Stimulated activated CD8-positive, alpha-beta memory T cell treated with anti-CD3 and anti-CD28 coated beads, Interleukin-7, amount 100 ng/mL, for 1 hour (primary cell): ENCODE measurements around the gene RCC2.
A peak's percentile ranks its signal among the peaks of the same experiment; 100 is the strongest.
"Not testable (repeated sequence)": the region's sequence is repeated elsewhere in the genome, so short reads cannot be mapped to it uniquely, and the experiment has no call there.

ENCODE experiments used
- DNase-seq, 2 donors: peaks; one replicate each; pipeline ENCODE4 v3.0.0-alpha.2; 2020; ENCODE audit warnings: low read depth in 2 of 2

The RCC2 gene

DNA sequence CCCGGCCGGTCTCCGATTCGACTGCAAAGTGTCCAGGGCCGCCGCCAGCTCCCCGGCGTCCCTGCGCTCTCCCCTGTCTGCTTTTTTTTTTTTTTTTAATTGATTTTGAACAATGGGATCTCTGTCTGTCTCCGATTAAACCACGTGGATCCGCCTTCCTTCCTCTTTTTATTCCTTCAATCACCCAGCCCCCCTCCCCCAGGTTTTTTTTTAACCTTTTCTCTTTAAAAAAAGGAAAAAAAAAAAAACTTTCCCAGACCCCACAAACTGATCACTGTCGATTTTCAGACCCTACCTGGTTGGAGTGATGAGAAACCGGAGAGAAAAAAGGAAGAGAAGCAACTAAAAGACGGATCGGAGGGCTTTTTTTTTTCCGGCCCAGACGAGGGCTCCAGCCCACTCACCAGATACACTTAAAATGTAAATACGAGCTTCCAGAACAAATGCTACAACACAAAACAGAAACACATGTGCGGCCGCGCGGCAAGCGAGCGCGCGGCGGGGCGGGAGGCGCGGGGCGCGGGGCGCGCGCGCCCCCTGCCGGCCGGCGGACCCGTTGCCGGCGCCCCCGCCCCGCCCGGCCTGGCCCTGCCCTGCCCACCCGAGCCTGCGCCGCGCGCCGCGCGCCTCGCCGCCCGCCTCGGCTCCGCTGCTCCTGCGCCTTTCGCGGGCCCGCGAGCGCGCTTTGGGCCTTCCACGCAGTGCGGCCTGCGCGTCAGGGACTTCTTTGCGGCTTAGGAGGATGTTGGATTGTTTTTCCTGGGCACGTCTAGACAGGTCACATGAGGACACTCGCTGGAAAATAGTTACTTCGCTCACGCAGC, at the start of gene RCC2:
Gene RCC2 (minus strand): TSS at position 428 of the 824 bp plus-strand sequence. CDS start 1,163 bp downstream, outside the sequence.
- DNase-seq = peak; percentile 37 to 47

DNA sequence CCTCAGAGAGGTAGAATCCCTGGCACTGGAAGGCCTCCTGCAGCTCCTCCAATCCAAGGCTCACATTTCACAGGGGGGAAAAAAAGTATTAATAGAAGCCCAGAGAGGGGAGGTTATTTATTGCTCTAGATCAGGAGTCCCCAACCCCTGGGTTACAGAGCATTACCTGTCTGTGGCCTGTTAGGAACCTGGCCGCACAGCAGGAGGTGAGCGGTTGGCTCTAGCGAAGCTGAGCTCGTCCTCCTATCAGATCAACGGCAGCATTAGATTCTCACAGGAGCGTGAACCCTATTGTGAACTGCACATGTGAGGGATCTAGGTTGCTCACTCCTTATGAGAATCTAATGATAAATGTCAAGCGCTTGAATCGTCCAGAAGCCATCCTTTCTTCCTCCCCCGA, 46.8 kb upstream of the RCC2 start:
- no peak for DNase-seq

DNA sequence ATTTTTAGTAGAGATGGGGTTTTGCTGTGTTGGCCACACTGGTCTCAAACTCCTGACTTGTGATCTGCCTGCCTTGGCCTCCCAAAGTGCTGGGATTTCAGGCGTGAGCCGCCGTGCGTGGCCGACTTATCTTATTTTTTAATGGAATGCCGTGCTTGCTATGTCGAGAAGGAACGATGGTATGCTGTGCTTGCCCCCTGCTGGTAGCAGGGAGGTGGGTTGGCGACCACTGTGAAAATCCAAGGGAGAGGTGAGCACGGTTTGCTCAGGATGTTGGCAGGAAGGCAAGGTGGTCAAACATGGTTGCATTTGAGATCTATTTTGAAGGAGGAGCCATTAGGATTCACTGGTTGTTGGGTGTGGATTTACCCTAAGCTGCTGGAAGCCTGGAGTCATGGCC, 45.8 kb upstream of the RCC2 start:
- DNase-seq = no peak

DNA sequence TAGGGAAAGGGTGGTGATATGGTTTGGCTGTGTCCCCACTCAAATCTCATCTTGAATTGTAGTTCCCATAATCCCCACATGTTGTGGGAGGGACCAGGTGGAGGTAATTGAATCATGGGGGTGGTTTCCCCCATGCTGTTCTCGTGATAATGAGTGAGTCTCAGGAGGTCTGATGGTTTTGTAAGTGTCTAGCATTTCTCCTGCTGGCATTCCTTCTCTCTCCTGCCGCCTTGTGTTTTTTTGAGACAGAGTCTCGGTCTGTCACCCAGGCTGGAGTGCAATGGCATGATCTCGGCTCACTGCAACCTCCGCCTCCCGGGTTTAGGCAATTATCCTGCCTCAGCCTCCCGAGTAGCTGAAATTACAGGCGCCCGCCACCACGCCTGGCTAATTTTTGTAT, 42.5 kb upstream of the RCC2 start:
- not testable (repeated sequence) for DNase-seq

DNA sequence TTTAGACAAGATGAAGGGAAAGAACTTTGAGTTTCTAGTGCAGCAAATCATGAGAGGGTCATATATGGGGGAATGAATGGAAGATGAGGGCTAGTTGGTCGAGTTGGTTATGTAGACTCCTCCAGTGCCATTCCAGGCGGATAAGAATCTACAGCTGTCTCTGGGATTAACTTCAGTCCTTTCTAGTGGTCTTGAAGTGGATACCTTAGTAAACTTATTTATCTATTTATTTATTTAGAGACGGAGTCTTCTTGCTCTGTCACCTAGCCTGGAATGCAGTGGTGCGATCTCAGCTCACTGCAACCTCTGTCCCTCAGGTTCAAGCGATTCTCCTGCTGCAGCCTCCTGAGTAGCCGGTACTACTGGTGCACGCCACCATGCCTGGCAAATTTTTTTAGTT, 41.4 kb upstream of the RCC2 start:
- DNase-seq = no peak

DNA sequence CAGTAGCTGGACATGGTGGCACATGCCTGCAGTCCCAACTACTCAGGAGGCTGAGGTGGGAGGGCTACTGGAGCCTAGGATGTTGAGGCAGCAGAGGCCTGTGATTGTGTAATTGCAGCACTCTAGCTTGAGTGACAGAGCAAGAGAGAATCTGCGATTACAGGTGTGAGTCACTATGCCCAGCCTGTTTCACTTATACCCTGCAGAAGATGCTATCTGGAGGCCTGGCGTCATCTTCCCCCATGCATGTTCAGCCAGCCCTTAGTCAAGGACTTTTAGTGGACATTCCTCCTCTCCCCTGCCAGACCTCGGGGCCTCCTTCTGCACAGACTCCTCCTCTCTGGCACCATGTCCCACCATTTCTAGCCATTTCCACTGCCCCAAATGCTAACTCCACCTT, 36.3 kb upstream of the RCC2 start:
- no peak for DNase-seq

DNA sequence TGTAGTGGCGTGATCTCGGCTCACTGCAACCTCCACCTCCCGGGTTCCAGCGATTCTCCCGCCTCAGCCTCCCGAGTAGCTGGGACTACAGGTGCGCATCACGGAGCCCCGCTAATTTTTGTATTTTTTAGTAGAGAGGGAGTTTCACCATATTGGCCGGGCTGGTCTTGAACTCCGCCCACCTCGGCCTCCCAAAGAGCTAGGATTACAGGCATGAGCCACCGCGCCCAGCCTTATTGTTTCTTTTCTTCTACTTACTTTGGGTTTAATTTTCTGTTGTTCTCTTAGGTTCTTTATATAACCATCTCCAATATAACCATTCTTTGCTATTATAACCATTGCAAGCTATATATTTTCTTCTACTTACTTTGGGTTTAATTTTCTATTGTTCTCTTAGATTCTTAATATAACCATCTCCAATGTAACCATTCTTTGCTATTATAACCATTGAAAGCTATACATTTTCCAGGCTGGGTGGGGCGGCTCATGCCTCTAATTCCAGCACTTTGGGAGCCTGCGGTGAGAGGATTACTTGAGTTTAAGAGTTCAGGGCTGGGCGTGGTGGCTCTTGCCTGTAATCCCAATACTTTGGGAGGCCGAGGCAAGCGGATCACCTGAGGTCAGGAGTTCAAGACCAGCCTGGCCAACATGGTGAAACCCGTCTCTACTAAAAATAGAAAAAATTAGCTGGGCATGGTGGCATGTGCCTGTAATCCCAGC, 35.5 kb upstream of the RCC2 start:
- not testable (repeated sequence) for DNase-seq

DNA sequence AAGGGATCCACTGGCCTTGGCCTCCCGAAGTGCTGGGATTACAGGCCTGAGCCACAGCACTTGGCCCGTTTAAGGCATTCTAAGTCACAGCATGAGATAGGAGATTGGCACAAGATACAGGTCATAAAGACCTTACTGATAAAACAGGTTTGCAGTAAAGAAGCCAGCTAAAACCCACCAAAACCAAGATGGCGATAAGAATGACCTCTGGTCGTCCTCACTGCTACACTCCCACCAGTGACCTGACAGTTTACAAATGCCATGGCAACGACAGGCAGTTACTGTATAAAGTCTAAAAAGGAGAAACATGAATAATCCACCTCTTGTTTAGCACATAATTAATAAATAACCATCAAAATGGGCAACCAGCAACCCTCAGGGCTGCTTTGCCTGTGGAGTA, 33.3 kb upstream of the RCC2 start:
- no peak for DNase-seq

DNA sequence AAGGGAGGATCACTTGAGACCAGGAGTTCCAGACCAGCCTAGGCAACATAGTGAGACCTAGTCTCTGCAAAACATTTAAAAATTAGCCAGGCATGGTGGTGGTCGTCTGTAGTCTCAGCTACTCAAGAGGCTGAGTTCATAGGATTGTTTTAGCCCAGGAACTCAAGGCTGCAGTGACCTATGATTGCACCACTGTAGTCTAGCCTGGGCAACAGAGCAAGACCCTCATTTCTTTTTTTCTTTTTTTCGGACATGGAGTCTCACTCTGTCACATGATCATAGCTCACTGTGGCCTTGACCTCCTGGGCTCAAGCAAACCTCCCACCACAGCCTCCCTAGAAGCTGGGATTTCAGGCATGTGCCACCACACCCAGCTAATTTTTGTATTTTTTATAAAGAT, 31.9 kb upstream of the RCC2 start:
- no peak for DNase-seq

DNA sequence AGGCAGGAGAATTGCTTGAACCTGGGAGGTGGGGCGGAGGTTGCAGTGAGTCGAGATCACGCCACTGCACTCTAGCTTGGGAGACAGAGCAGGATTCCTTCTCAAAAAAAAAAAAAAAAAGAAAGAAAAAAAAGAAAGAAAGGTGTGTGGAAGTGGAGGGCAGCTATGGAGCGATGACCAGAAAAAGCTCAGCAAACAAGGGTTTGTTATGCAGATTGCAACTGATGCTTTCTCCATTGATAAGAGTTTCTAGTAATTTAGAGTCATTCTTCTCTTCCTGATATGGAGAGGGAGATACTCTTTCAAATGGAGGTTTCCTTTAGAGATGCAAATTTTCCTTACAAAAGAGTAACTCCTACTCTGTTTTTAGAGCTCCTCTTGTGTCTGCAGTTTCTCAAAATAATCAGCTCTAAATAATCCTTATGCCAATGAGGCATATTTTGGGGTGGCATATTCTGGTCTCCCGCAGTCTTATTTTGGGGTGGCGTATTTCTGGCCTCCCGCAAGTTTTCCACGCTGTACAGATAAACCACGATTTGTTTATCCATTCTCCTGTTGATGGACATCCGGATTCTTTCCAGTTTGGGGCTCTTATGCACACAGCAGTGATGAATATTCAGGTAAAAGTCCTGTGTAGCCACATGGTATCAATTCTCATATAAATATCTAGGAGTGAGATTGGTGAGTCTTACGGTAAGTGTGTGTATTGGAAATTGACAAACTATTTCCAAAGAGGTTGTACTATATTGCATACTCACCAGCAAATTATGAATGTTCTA, 30.7 kb upstream of the RCC2 start:
- no peak for DNase-seq

DNA sequence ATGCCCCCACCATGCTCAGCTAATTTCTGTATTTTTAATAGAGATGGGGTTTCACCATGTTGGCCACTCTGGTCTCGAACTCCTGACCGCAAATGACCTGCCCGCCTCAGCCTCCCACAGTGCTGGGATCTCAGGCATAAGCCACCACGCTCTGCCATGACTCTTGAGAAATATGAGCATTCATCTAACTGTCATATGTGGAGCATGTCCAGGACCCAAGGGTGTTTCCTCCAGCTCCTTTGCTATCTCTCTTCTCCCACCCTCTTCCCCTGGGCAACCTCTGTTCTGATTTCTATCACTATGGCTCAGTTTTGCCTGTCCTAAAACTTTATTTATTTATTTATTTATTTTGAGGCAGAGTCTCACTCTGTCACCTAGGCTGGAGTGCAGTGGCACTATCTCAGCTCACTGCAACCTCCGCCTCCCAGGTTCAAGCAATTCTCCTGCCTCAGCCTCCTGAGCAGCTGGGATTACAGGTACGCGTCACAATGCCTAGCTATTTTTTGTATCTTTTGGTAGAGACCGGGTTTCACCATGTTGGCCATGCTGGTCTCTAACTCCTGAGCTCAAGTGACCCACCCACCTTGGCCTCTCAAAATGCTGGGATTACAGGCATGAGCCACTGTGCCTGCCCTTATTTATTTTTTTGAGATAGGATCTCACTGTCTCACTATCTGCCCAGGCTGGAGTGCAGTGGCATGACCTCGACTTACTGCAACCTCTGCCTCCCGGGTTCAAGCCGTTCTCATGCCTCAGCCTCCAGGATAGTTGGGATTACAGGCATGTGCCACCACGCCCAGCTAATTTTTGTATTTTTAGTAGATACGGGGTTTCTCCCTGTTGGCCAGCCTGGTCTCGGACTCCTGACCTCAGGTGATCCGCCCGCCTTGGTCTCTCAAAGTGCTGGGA, 29.1 kb upstream of the RCC2 start:
- DNase-seq = not testable (repeated sequence)

DNA sequence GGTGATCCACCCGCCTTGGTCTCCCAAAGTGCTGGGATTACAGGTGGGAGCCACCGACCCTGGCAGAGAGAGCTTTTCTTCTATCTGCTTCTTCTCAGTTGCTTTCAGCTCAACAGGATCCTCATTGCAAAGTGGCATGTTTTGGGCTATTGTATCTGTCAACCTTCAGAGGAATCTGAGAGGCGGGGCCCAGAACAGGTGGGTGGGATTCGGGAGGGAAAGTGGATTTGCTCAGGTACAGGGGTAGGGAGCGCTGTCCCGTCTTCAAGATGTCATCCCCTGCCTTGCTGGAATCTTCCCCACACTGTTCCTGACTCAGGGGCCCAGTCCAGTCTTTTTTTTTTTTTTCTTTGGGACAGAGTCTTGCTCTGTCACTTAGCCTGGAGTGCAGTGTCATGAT, 26.9 kb upstream of the RCC2 start:
- no peak for DNase-seq

DNA sequence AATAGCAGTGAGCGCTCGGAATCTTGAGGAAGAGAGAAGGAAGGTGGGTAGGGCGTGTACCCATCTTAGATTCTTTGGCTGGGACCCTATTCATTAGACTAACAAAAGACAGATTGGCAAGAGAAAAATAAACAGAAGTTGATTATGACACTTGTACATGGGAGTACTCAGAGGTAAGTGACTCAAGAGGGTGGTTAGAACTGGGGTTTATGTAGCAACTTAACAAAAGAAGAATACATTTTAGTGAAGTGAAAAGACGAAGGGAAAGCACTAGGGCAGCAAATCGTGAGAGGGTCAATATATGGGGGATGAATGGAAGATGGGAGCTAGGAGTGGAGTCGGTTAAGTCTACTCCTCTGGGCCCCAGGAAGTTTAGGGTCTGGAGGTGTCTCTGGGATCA, 25.8 kb upstream of the RCC2 start:
- DNase-seq = no peak

DNA sequence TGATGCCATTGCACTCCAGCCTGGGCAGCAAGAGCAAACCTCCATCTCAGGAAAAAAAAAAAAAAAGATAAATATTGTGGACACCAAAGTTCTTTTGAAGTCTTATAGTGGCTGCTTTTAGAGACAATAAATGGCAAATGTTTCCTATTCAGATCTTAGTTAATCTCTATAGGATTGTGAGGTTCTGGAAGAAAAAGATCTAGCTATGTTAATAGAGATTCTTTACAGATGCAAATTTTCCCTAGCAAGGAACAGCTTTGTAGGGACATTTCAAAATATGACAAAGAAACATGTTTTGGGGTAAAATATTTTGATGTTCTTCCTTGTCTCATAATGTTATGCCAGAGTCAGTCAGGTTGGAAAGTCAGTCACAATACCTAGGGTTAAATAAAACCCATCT, 24.5 kb upstream of the RCC2 start:
- DNase-seq = no peak

DNA sequence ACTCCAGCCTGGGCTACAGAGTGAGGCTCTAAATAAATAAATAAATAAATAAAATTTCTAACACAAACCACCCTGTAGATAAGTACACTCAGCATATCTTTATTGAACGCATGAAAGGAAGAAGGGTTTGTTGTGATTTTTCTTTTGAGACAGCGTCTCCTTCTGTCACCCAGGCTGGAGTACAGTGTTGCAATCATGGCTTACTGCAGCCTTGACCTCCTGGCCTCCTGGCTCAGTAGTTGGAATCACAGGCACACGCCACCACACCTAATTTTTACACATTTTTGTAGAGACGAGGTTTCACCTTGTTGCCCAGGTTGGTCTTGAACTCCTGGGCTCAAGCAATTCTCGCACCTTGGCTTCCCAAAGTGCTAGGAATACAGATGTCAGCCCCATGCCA, 23.2 kb upstream of the RCC2 start:
- no peak for DNase-seq

DNA sequence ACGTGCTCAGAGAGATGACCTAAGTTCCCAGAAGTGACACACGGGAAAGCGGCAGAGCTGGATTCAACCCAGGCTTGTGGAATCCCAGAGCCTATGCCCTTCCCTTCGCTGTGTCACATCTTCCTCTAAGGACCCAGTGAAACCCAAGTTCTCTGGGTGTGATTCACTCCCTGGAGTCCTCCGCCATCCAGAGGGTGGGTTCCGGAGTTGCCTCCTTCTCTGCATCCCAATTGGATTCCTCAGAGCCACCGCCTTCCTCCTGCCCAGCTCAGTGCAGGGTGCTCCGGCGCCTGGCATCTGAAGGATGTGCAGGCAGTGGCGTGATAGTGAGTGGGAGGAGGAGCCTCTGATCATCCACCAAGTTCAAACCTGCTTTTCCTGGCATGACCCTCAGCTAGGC, 20.7 kb upstream of the RCC2 start:
- no peak for DNase-seq

DNA sequence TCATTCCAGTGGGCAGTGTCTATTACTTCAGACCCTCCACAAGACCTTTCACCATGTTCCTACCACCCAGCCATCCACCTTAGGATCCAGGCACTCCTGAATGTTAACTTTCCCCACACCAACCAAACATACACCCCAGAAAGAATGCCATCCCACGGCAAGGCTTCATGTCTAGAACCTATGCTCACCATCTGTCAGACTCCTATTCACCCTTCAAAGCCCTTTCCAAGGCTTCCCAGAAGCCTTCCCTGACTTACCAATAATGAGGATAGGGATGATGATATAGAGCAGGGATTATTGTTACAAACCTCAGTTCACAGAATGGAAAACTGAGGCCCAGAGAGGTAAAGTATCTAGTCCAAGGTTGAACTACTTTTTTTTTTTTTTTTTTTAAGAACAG, 19.3 kb upstream of the RCC2 start:
- no peak for DNase-seq

DNA sequence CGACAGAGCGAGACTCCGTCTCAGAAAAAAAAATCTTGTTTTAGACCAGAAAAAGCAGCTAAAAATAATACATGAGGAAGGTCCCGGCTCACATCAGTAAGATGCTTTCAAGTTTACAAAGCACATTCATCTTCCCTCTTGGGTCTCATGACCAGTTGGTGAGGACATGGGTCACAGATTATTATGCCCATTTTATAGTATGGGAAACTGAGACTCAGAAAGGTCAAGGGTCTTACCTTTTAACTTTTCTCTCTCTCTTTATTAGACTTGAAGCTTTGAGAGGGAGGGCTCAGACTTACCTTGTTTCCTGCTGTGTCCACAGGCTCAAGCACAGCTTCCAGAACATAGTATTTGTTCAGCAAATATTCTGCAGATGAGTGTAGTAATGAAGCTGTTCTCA, 13.2 kb upstream of the RCC2 start:
- no peak for DNase-seq

DNA sequence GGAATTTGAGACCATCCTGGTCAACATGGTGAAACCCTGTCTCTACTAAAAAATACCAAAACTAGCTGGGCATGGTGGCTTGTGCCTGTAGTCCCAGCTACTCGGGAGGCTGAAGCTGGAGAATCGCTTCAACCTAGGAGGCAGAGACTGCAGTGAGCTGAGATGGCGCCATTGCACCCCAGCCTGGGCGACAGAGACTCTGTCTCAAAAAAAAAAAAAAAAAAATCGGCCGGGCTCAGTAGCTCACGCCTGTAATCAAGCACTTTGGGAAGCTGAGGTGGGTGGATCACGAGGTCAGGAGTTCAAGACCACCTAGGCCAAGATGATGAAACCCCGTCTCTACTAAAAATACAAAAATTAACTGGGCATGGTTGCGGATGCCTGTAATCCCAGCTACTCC, 12.7 kb upstream of the RCC2 start:
- DNase-seq = not testable (repeated sequence)

DNA sequence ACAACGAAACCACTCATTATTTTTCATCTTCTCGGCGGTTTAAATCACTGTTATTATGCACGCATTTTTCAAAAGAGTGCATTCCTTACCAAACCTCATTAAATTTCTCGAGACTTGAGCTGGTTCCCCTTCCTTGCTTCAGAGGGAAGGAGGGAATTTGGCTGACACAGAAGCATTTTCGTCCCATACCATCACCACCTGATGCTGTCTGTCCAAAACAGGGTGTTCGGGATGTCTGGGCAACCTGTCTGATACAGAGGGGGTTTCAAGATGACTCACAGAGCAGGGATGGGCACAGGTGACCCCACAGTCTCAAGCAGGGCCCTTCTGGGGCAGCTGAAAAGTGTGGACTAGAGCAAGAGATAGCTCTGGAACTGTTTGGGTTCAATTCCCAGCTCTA, 12.3 kb upstream of the RCC2 start:
- no peak for DNase-seq

DNA sequence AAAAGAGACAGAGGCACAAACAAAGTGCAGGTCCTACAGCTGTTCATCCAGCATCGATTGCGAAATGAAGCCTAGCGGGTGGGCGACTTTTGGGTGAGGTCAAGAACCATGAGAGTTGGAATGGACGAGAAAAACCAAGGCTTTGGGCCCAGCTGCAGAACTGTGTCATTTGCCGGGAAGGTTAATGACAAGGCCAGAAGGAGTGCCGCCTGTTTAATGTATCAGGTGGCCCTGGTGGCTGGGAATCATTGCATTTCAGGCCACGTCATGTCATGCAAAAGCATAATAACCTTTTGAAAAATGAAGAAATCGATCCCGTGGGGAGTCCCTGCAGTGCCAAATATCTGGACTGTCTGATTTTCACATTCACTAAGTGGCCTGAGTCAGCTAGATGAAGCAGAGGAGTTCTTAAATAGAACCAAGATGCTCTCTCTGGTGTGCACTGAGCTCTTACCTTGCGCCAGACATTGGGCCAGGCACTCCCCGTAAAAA, 8.1 kb upstream of the RCC2 start:
- no peak for DNase-seq
